ENCODE data around the gene CDKN1B.

The CDKN1B gene

DNA sequence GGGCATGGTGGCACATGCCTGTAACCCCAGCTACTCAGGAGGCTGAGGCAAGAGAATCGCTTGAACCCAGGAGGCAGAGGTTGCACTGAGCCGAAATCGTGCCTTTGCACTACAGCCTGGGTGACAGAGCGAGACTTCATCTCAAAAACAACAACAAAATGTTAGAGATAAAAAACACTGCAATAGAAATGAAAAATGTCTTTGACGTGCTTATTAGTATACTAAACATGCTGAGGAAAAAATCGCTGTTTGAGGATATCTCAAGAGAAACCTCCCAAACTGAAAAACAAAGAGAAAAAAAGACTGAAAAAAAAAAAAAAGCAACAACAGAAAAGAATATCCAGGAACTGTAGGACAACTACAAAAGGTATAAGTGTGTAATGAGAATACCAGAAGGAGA lies 53.1 kb downstream of the CDKN1B start:
- no peak for DNase-seq
